SU-DHL-6 (cell line): ENCODE data around the gene HAVCR2.

ENCODE experiments used
- CTCF ChIP-seq: fragments of 200-600 bp; sonication (generic); IDR thresholded peaks from one replicate; pipeline ENCODE4 v1.5.1; 2017; ENCODE audit warnings: antibody characterized with exemption, mild to moderate bottlenecking, low read length, moderate library complexity; ENCODE audit not compliant: insufficient read depth, poor library complexity, severe bottlenecking
- EZH2phosphoT487 ChIP-seq: fragments of 200-600 bp; sonication (generic), shearing (Covaris generic); conservative IDR thresholded peaks from 2 replicates; pipeline ENCODE4 v1.6.1; 2018; ENCODE audit warnings: mild to moderate bottlenecking, antibody characterized with exemption, low read length, moderate library complexity, mixed read lengths

- TF ChIP-seq CTCF (no peak), EZH2phosphoT487 (no peak)
These were observed 4.2 kb upstream of the HAVCR2 start for GRCh38 chr5:157113002-157113401.
